GM21367 (cell line): ENCODE measurements around the gene TP73.

ENCODE experiments used
- ATAC-seq: cut with Tn5 transposase; IDR thresholded peaks from one replicate; pipeline ENCODE4 v1.9.1; 2021; ENCODE audit not compliant: unreplicated experiment

The TP73 gene

DNA sequence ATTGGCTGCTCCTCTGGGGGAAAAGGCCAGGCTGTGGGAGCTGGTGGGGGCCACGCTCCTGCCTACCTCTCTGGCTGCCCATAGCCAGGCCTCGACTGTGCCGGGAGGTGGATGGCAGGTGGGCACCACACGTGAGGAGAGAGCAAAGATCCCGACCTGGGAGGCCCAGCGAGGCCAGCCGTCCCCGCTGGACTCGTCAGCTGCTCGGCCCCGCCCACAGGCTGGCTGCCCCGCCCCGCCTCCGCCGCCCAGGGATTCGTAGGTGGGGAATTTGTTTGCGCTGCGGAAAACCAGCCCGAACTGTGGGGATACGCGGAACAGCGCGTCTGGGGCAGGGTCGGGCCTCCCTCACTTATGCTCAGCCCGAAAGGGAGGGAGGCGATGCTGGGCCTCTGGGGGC is 31.7 kb downstream of the TP73 start:
- ATAC-seq: no peak

- no peak for ATAC-seq
These were observed 32.9 kb downstream of the TP73 start for GRCh38 chr1:3685222-3685621.

GRCh38 chr1:3685906-3686305 is 33.6 kb downstream of the TP73 start:
- no peak for ATAC-seq

DNA sequence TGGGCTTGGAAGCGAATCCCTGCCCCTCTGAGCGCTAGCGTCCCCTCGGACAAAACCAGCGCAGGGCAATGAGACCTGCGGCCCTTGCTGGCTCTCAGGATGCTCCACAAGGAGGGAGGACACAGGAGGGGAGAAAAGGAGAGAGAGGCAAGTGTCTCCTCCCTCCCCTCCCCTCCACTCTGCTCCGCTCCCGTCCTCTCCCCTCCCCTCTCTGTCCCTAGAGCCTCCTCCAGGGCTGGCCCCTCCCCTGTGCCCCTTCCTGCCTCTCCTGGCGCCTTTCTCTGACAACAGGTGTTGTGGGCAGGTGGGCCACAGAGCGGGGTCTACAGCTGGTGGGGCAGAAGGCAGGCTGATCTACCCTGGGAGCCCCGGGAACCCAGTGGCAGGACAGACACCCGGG is 35.2 kb downstream of the TP73 start:
- no peak for ATAC-seq

GRCh38 chr1:3688356-3689137 is 36.2 kb downstream of the TP73 start:
- ATAC-seq: no peak

DNA sequence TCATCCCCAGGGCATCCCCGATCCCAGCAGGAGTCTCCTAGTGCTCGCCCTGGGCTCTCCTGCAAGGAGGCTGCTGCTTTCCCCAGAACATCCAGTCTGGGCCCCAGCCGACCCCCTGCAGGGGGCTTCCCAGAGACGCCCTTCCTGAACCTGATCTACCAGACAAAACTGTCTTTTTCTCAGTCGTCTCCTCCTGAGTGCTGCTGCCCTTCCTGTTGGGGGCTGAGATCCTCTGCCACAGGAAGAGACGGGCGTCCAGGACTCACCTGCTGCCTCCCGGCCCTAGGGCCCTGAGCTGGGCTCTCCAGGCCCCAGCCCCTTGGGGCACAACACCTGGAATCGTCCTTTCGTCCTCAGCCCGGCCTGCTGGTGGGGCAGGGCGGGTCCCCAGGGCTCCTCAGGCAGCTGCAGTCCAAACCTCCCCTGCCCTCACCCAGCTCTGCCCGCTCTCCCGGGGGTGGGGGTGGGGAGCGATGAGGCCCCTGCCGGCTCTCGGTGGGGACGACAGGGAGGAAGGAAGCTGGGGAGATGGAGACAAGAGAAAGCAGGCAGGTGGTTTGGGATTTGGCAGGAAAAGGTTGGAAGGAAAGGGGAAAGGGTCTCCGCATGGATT is 36.9 kb downstream of the TP73 start:
- ATAC-seq: no peak

GRCh38 chr1:3690282-3691065 is 38.2 kb downstream of the TP73 start:
- ATAC-seq: no peak

- ATAC-seq: no peak
These were observed 39.3 kb downstream of the TP73 start for GRCh38 chr1:3691421-3692204.

GRCh38 chr1:3692598-3692997 is 40.3 kb downstream of the TP73 start:
- no peak for ATAC-seq

DNA sequence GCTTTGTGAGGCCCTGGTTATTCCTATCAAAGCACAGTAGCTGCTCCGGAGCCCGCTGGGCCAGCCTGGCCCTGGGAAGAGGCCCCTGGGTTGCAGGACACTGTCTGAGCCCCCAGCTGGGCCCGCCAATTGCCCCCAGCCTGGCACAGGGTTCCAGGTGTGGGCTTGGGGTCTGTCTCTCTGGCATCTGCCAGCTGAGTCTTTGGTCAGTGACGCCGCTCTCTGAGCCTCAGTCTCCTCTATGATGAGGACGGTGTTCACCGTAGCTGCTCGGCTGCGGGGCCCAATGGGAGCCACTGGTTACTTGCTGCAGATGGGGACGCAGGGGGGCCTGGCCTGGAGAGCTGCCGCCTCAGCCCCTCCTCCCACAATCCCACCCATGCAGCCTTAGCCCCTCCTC is 41.0 kb downstream of the TP73 start:
- no peak for ATAC-seq

DNA sequence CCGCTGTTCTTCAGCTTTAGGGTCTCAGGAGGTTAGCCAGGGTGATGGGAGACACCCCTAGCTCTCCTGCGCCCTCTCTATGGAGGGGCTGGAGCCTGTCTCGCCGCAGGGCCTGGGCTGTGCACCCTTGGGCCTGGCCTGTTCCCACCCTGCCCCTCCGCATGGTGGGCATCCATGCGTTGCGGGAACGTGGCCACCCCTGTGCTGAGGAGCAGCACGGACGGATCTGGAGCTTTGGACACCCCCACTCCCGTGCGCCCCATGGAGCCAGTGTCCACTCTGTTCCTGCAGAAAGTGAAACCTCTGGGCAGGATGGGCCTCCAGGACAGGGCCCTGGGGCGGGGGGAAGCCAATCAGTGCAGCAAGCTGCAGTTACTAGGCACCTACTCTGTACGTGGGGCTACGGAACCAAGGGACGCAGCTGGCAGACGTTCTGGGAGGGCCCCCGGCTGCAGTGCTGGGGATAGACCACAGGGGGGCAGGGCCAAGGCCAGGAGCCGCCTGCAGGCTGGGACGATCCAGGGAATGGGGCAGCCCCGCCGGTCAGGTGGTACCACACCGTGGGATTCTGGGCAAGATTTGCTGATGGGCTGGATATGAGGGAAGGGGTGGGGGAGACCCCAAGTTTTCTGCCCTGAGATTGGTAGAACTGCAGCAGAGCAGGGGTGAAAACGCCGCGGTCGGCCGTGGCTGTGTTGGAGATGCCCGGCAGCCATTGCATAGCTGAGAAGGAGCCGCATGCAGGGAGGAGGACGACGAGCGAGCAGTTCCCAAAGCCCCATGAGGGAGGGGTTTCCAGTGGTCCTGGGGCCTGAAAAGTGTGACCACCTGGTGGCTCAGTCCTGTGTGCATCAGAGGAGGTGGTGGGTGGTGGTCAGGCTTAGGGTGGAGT is 43.3 kb downstream of the TP73 start:
- ATAC-seq: no peak

- ATAC-seq: no peak
These were observed 44.4 kb downstream of the TP73 start for GRCh38 chr1:3696689-3697088.

DNA sequence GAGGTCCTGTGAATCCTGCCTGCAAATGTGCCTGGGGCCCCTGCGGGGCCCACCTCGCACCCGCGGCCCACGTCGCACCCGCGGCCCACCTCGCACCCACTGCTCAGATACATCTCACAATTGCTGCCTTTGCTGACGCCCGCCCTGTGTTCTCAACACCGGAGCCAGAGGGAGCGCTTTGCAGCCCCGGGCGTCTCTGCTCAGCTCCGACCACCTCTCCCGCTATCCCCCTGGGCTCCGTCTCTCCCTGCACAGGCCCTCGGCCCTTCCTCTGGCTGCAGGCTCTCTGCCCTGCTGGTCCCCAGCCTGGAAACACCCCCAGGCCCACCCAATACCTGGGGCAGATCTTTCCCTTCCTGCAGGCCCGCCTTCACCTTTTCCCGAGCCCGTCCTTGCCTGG is 44.8 kb downstream of the TP73 start:
- no peak for ATAC-seq

- no peak for ATAC-seq
These were observed 45.5 kb downstream of the TP73 start for GRCh38 chr1:3697810-3698209.

- ATAC-seq: no peak
These were observed 46.5 kb downstream of the TP73 start for GRCh38 chr1:3698660-3699408.

DNA sequence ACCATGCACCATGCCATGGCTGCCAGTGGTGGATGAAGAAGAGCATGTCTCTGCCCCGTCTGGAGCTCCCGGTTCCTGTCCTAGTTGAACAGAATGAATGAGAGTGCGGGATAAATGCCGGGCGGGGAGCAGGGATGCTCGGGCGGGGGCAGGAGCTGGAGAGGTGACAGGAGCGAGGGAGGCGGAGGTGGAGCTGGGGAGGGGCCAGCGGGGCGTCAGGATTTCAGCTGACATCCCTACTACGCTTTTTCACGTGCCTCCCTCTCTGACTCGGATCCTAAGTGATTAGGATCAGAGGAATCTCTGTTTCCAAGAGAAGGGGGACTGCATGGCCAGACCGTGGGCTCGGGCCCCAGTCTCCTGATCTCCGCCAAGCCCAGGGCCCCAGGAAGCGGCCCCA is 47.3 kb downstream of the TP73 start:
- no peak for ATAC-seq

GRCh38 chr1:3700631-3701030 is 48.3 kb downstream of the TP73 start:
- no peak for ATAC-seq

DNA sequence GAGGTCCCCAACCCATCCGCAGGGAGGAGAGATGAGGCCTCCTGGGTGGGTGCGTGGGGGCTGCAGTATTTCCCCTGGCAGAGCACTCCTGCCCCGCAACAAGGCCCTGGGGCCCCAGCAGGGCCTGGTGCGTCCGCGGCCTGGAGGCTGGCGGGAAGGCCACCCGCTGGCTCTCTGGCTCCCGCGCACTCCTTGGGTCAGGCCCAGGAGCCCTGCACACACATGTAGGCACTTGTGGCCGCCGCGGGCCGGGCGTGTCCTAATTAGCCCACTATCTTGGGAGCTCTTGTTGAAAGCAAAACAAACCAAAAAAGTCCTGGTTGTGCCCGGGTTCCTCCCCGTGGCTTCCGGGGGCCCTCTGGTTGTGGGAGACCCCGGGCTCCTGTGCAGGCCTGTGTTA is 50.2 kb downstream of the TP73 start:
- no peak for ATAC-seq

GRCh38 chr1:3702990-3703728 is 50.8 kb downstream of the TP73 start:
- no peak for ATAC-seq
